ENCODE results near the gene ZG16B.

ZG16B gene

GRCh38 chr16:2799205-2799858 is 30.8 kb upstream of the ZG16B start:
- Histone ChIP-seq H3K27ac (no peak overlapping the region), H3K36me3 (replicated peaks) (no peaks in the 10 kb centered on the region), H3K27me3 (replicated peaks) (no peaks in the 10 kb centered on the region), H3K4me3 (ENCODE audit: low read depth, low read length) (no peak overlapping the region)
- no peak for DNase-seq
- no peak for TF ChIP-seq CTCF (IDR thresholded peaks at IDR 0.05; ENCODE audit: low read depth, low read length, missing control alignments)
- in situ Hi-C loops (cut with HindIII; ENCODE audit: low pct_ligation_motif_present, low sequenced_read_pairs), result no loop called here

- no peak for TF ChIP-seq CTCF (IDR thresholded peaks at IDR 0.05; ENCODE audit: low read depth, low read length, missing control alignments)
- no peak for DNase-seq
- no peaks in the 10 kb centered on the region for H3K36me3 ChIP-seq (replicated peaks)
- no peak overlapping the region for H3K27ac ChIP-seq
- H3K27me3 ChIP-seq (replicated peaks), result no peaks in the 10 kb centered on the region
- no peak overlapping the region for H3K4me3 ChIP-seq (ENCODE audit: low read depth, low read length)
- in situ Hi-C loops (cut with HindIII; ENCODE audit: low pct_ligation_motif_present, low sequenced_read_pairs), result no loop called here
Observed at GRCh38 chr16:2799859-2800226, 30.3 kb upstream of the ZG16B start.

DNA sequence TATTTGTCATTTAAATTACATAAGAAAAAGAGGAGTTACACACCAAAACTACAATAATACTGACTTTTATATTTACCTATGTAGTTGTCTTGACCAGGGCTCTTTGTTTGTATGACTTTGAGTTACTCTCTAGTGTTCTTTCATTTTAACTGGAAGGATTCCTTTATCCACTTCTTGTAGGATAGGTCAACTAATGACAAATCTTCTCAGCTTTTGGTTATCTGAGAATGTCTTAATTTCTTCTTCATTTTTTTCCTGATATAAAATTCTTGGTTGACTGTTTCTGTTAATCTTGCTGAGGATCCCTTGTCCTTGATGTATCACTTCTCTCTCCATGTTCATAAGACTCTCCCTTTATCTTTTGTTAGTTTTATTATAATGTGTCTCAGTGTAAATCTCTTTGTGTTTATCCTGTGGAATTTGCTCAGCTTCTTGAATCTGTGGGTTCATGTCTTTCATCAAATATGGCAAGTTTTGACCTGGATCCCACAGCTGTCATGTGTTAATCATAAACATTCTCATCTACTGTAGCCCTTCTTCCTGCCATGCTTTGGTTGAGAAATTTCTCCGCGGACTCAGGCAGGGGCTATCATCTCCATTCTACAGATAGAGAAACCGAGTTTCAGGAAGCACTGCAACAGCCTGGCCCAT is 26.4 kb upstream of the ZG16B start:
- no peaks in the 10 kb centered on the region for H3K27me3 ChIP-seq (replicated peaks)
- H3K4me3 ChIP-seq (ENCODE audit: low read depth, low read length), result no peak overlapping the region
- DNase-seq, result no peak
- in situ Hi-C loops (cut with HindIII; ENCODE audit: low pct_ligation_motif_present, low sequenced_read_pairs), result no loop called here
- no peak overlapping the region for H3K27ac ChIP-seq
- no peaks in the 10 kb centered on the region for H3K36me3 ChIP-seq (replicated peaks)
- no peak for TF ChIP-seq CTCF (IDR thresholded peaks at IDR 0.05; ENCODE audit: low read depth, low read length, missing control alignments)

GRCh38 chr16:2804728-2805127 is 25.4 kb upstream of the ZG16B start:
- Histone ChIP-seq H3K27ac (no peak overlapping the region), H3K4me3 (ENCODE audit: low read depth, low read length) (no peak overlapping the region), H3K27me3 (replicated peaks) (no peaks in the 10 kb centered on the region), H3K36me3 (replicated peaks) (no peaks in the 10 kb centered on the region)
- DNase-seq, result no peak
- TF ChIP-seq CTCF (IDR thresholded peaks at IDR 0.05; ENCODE audit: low read depth, low read length, missing control alignments), result no peak
- in situ Hi-C loops (cut with HindIII; ENCODE audit: low pct_ligation_motif_present, low sequenced_read_pairs), result no loop called here

DNA sequence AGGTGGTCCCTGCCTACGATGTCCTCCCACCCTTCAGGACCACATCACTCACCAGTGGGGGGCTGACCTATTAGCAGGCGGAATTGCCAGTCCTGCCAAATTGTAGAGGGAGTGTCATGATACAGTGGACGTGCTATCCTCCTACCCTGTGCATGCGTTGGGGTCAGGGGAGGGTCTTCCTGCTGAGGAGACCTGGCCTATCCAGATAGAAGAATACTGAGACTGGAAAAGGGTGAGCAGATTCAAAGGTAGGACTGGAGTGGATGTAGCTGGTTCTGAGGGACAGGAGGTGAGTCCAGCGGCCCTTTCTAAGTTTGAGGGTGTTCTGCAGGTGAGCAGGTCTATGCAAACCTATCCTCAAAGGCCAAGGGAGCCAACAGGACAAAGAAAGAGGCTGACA is 23.8 kb upstream of the ZG16B start:
- Histone ChIP-seq H3K4me3 (ENCODE audit: low read depth, low read length) (no peak overlapping the region), H3K36me3 (replicated peaks) (no peaks in the 10 kb centered on the region), H3K27ac (no peak overlapping the region), H3K27me3 (replicated peaks) (peaks cover 1% of the 10 kb centered on the region)
- in situ Hi-C loops (cut with HindIII; ENCODE audit: low pct_ligation_motif_present, low sequenced_read_pairs), result no loop called here
- TF ChIP-seq CTCF (IDR thresholded peaks at IDR 0.05; ENCODE audit: low read depth, low read length, missing control alignments), result no peak
- no peak for DNase-seq

GRCh38 chr16:2808181-2808580 is 21.9 kb upstream of the ZG16B start:
- peaks cover 7% of the 10 kb centered on the region for H3K27me3 ChIP-seq (replicated peaks)
- TF ChIP-seq CTCF (IDR thresholded peaks at IDR 0.05; ENCODE audit: low read depth, low read length, missing control alignments), result no peak
- in situ Hi-C loops (cut with HindIII; ENCODE audit: low pct_ligation_motif_present, low sequenced_read_pairs), result no loop called here

More at GRCh38 chr16:2808181-2808580, 21.9 kb upstream of the ZG16B start:
- DNase-seq, result no peak
- Histone ChIP-seq H3K36me3 (replicated peaks) (no peaks in the 10 kb centered on the region), H3K27ac (no peak overlapping the region), H3K4me3 (ENCODE audit: low read depth, low read length) (no peak overlapping the region)

All from brain microvascular endothelial cell (primary cell).